Astrocyte of the hippocampus (primary cell): ENCODE results near the gene EPHA4.

ENCODE experiments used
- DNase-seq: peaks from one replicate; pipeline ENCODE4 v3.0.0; 2011; ENCODE audit warnings: low read depth, low spot score

Gene EPHA4

DNA sequence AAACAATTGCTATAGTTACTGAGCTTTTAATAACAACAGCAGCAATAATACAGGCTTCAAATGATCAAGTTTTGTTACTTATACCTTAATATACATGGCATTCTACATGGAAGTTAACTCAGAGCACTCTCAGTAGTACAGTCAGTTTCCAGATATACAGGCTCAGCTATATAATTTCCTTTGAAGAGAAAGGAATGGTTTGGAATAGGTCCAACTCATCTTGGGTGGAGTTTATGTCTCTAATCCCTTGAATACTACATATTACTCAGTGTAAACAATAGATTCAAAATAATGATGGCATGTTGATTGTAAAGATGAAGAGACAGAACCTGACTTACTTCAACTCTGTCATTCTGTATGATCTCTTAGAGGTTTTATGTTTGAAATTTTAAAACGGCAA is 174.9 kb downstream of the EPHA4 start:
- DNase-seq: no peak

DNA sequence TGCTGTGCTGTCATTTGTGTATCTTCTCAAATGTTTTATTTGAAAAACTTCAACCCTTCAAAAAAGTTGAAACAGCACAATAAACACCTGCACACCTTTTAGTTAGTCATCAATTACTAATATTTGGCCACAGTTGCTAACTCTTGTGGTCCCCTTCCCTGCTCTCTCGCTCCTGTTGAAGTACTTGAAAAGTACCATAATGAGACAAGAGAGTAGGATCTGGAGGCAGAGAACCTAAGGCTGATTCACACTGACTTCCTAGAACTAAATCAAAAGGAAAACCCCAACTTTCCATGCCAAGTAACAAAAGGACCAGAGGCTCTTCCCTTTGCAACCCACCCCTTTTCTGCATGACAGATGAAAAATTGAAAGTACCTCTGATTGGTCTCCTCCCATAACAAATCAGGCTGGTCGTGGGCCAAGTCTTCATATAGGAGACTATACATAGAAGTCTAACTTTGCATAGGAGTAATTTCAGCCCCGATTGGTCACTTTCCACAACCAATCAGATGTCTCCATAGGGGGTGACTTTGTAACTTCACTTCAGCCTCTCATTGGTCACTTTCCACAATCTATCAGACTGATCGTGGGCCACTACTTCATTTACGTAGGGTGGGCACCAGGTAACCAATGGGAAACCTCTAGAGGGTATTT is 179.7 kb downstream of the EPHA4 start:
- DNase-seq: no peak

DNA sequence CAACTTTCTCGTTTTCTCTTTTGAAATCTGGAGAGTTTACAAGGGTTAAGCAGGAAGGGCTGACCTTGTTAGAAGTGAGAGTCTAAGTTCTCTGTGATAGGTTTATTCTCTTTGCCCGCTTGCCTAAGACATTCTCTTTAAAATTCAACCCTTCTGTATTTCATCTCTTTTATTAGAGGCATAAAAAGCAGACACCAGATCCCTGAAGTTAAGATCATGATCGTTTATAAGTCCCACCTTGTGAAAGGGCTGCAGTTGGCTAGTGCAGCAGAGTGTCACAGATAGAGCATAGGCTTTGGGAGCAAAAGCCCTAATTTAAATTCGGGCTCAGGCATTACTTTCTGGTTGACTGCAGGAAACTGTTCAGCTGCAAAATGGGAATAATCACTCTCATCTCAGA is 181.2 kb downstream of the EPHA4 start:
- DNase-seq: no peak

DNA sequence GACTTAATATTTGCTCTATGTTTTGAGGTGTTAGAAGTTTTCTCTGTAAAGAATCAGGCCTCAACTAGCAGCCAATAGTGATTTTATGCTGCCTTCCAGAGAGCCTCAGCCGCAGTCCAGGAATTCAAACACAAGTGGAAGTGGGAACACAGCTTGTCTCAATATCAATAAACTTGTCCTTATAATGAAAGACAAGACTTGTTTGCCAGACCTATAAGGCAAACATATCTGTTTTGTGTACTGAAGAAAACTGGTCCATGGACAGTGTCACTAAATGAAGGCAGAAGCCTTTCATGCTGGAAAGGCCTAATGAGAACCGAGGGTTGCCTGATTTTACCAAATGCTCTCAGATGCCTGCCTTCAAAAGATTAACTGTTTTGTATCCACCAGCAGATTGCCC is 182.2 kb downstream of the EPHA4 start:
- no peak for DNase-seq

DNA sequence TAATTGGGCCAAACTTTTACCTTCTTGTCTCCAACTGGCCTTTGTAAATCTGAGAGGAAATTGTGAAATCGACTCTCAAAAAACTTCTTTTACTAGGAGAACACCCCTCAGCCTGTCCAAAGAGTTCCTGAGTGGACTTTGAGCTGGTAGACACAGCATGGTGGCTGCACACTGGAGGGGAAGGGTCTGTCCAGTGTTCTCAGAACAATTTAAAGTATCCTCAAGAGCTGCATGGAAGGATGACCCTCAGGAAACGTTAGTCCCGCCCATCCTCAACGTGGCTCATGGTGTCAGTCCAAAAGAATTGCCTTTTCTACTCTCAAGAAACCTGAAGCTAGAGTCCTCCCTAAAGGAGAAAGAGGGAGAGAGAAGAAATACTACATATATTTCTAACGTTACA is 182.7 kb downstream of the EPHA4 start:
- no peak for DNase-seq

DNA sequence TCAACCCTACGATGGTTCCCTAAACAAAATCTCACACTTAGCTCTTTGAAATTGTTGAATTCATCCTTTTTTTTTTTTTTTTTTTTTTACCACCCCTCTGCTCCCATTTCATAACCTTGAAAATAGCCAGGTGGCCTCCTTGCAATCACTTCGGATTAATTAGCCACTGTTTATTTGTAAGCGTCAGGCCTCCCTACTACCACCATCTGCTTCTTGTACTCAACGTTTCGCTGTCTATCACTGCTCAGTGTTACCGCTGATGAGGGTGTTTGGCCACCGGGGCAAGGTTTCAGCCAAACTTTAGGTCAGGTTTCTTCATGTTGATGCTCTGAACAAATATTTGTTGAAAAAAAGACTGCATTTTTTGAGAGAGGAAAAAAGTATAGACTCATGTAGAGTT is 183.2 kb downstream of the EPHA4 start:
- no peak for DNase-seq

DNA sequence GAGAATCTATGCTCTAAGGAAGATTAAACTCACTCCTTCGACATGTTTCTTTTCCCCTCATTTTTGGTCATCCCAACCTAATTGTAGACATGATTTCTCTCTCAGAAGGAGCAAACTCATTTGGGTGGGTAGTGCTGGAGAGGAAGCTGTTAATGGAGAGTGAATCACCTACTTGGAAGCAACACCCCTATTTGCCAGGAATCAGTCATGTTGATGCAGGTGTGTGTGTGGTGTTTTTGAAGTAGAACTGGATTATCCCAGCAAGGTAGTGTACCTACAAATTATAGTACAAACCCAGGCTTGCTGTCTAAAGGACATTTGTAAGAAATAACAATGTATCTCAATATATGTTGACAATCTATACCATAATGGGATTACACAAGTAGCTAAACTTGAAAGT is 186.4 kb downstream of the EPHA4 start:
- no peak for DNase-seq

DNA sequence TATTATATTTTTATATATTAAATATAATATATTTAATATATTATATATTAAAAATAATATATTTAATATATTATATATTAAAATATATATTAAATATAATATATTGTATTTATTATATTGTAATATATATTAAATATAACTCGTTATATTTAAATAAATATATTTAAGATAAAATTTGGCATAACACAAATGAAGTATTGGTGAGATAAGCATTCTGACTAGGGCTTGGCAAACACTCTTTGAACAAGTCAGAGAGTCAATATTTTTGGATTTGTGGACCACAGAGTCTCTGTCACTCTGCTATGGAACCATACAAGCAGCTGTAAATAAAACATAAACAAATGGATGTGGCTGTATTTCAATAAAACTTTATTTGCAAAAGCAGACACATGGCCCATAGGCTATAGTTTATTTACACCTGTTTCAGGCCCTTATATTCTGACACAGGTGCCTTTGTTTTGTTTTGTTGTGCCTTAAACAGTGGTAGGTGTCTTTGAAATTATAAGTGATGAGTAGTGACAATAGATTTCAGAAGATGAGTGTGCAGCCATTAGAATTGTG is 190.1 kb downstream of the EPHA4 start:
- no peak for DNase-seq

DNA sequence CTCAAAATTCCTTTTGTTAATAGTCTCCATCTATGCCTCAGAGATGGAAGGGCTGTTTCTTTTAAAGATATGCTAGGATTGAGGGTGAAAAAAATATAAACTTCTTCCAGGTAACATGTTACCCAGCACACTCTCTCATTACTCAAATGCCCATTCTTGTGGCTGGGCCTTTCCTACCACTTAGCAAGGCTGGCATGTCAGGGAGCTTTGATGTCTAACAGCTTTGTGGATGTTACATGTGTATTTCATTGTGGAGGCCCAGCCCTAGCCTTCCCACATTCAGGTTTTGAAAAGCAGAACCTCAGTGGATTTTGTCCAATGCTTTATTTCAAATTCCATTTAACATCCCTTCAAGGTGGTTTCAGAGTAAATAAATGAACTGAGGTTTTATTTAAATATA is 191.4 kb downstream of the EPHA4 start:
- no peak for DNase-seq

DNA sequence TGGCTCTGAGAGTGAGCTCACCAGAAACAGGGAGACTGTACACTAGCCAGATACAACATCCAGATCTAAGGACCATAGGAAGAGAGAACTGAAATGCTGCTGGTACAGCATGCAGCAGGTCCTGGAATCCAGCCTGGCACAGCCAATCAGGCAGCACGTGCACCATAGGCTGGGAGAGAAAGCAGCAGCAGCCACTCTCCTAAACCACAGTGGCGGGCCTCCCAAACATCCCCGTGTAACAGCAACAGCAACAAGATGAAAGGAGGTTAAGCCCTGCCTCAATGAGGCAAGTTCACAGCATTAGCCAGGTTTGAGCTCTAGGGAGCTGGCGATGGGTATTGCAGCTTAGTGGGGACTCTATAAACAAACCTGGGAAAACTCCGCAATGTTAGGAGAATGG is 192.0 kb downstream of the EPHA4 start:
- no peak for DNase-seq

DNA sequence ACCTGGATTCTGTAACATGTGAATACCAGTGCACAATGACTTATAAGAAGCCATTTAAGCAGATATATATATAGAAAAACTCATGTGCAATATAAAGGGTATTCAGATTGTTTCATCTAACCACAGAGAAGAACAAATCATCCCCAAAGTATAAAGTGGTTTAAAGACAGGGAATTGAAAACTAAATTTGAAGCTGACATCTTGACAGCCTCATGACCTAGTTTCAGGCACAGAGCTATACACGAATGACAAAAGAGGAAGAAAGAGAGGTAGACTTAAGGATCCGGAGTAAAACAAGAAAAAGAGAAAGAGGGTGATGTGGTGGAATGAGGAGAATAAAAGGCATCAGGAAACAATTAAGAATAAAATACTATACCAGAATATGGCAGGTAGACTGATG is 194.5 kb downstream of the EPHA4 start:
- DNase-seq: no peak

DNA sequence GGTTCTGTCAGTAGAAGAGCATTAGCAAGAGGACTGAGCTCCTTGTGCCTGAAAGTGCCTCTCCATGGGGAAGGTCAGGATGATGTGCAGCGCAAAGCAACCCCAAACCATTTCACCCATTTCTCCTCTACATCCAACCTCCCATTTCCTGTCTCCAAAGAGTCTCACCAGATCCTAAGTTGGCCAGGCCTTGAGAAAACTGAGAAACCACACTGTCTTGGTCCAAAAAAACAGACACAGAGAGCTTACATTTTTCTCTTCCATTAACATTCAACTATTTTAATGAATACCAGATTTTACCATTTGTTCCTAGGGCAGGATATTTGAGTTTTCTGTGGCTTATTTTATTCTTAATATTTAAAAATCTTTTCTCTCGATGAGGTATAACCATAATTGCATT is 195.0 kb downstream of the EPHA4 start:
- DNase-seq: no peak

DNA sequence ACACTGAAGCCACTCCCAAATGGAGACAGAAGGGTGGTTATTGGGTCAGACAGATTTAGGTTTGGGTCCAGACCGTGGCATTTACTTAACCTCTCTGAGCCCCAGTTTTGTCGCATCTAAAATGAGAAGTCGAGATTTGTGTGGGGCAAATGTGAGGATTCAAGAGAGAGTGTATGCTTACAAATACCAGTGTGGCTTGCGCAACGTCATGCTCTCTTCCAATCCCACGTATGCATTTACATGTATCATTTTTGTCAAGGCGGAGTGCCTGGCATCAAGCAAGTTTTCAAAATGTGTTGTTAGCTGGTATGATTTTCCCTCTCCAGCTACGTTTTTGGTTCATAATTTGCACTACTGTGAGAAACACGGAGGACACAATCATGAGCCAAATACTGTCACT is 197.9 kb downstream of the EPHA4 start:
- no peak for DNase-seq

DNA sequence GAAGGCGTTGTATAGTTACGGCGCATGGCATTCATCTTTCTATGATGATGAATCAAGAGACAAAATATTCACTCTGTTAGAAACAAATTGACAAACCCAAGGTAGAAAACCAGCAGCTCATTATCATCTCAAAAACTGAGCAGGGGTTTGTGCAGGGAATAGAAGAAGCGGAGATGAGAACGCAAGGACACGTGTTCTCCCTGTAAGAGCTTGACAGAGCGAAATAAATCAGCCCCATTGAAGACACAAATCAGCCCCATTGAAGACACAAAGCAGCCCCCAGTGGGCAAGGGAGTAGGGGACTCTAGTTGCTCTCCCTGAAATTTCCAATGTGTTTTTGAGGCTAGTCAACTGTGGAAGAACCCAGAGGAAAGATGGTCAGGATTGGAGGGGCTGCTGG is 199.2 kb downstream of the EPHA4 start:
- no peak for DNase-seq

DNA sequence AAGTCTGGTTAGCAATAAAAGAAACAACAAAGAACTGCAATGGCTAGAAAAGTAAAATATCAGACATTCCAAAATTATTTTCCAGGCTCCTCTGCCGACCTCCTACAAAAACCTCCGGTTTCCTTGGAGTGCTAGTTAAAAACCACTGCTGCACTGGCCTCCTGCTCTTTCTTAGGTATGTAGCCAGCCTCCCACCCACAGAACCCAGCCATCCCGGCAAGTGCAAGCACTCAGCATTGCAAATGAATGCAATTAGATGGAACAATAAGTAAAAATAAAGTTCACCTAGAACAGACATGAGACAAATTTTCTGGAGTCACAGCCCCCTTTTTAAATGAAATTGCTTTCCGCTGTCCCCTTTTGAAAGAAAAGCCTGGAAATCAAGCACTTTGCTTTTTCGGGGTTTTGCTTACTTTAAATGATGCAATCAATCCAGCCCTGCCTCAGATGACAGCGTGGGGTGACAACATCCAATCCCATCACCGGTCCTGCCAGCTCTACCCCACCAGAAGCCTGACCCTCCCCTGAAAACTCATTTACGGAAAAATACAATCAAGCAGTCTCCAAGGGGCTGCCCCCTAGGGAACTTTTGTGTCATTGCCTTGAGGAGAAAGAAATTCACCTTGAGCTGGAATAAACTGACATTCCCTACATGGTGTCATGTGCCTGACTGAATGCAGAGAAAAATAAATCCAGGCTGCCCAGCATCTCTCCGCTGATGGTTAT is 199.8 kb downstream of the EPHA4 start:
- peak; percentile 26 for DNase-seq

DNA sequence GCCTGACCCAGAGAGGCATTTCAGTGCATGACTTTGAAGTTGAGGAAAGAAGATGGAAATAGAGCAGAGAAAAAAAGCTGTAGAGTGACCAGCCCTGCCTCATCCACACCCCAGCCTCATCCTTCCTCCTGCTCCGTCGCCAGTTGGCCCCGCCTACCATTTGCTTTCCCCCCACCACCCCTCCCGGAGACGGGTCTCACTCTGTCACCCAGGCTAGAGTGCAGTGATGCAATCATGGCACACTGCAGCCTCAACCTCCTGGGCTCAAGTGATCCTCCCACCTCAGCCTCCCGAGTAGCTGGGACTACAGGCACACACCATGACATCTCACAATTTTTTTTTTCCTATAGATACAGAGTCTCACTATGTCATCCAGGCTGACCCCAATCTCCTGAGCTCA is 200.8 kb downstream of the EPHA4 start:
- DNase-seq: no peak

DNA sequence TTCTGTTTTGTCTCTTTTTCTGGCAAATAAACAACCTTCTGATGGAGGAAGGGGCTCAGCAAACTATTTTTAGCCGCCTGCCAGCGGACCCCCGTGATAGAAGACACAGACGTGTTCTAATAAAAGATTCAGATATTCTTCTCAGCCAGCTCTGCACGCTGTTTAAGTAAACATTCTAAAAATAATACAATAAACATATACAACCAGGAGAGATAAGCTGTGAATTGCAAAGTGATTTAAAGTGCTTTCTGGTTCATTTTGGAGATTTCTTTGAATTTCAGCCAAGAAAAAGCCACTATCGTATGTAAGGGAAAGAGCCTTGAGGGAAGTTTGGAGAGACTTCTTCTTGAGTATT is 201.3 kb downstream of the EPHA4 start:
- no peak for DNase-seq

DNA sequence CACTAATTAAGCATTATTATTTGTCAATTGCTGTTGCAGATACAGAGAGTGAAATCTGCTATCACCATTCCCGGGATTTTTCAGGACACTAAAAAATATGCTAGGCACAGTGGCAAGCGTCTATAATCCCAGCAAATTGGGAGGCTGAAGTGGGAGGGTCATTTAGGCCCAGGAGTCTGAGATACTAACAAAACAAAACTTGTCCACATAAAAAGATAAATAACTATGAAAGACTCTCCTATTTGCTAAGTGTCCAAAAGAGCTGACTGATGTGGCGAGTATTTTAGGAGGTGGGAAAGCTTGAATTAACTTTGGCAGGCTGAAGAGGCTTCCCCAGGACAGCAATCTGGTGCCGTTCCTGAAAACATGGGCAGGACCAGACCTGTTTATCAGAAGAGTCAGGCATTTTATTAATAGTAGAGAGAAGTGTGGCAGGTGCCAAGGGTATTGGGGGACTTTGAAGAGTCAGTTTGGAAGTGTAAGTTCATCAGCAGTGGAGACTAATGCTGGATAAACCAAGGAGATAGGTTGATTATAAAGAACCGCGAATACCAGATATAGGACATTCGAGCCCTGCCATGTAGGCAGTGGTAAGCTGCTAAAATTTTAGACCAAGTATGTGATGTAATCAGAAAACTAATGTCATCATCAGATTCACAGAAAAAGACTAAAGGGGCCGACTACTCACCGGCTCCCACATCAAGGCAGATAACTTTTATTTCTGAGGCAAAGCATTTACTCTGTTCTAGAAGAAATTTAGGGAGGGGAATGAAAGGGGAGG is 201.8 kb downstream of the EPHA4 start:
- no peak for DNase-seq
